ENCODE data around the gene DMAC1.

- TF ChIP-seq CTCF (IDR thresholded peaks at IDR 0.05) (no peak), POLR2AphosphoS5 (IDR thresholded peaks at IDR 0.05) (no peak)
Observed at GRCh38 chr9:7811677-7812076, 12.1 kb upstream of the DMAC1 start.

Measured in sigmoid colon (tissue), 4 donors.